HepG2 (cell line): ENCODE measurements around the gene PTK7. TPM values are rescaled to one million over a fixed set of nuclear protein-coding genes. Genes with fewer than 3 reads are reported as not detected.

Experiments
- CC2D1A ChIP-seq: sonication (generic); formaldehyde crosslinking; IDR thresholded peaks from 2 replicates; pipeline ENCODE4 v1.8.1; 2023; ENCODE audit warnings: mild to moderate bottlenecking, missing genetic modification reagents
- ETV6 ChIP-seq: sonication (generic); formaldehyde crosslinking; conservative IDR thresholded peaks from 2 replicates; pipeline ENCODE4 v1.4.0; 2020; ENCODE audit warnings: missing genetic modification reagents
- HNRNPK ChIP-seq: fragments of 200-400 bp; formaldehyde crosslinking; IDR thresholded peaks from 2 replicates; pipeline ENCODE4 v1.6.1; 2018; ENCODE audit warnings: low read length, low read depth, moderate library complexity, mild to moderate bottlenecking; ENCODE audit not compliant: poor library complexity, severe bottlenecking
- KAT2B ChIP-seq: fragments of 150-350 bp; IDR thresholded peaks from 2 replicates; pipeline ENCODE4 v1.6.1; 2014; ENCODE audit warnings: low read depth, low read length, borderline replicate concordance
- LCORL ChIP-seq, 2 experiments: fragments of 450-650 bp in 1 of 2; sonication (generic) in 1 of 2; formaldehyde crosslinking in 1 of 2; IDR thresholded peaks; 2 replicates each; pipeline versions ENCODE4 v1.5.0 to v1.6.1; 2017 to 2020; ENCODE audit warnings: antibody characterized with exemption in 1 of 2, missing genetic modification reagents in 1 of 2
- RXRB ChIP-seq: IDR thresholded peaks from 2 replicates; pipeline ENCODE4 v1.6.1; 2016; ENCODE audit warnings: borderline replicate concordance, missing genetic modification reagents, missing compliant biosample characterization
- SAP130 ChIP-seq: IDR thresholded peaks from 2 replicates; pipeline ENCODE4 v1.6.1; 2016; ENCODE audit warnings: low read depth
- SKIL ChIP-seq: sonication (generic); formaldehyde crosslinking; IDR thresholded peaks from 2 replicates; pipeline ENCODE4 v1.8.0; 2022; ENCODE audit warnings: missing genetic modification reagents, mild to moderate bottlenecking, moderate library complexity, borderline replicate concordance
- TAF1 ChIP-seq: sonication (generic); formaldehyde crosslinking; IDR thresholded peaks from 2 replicates; pipeline ENCODE4 v1.4.0; 2020; ENCODE audit warnings: missing genetic modification reagents
- ZNF142 ChIP-seq: sonication (generic); formaldehyde crosslinking; IDR thresholded peaks from 2 replicates; pipeline ENCODE4 v1.4.0; 2020; ENCODE audit warnings: missing genetic modification reagents
- ZNF333 ChIP-seq: sonication (generic); formaldehyde crosslinking; IDR thresholded peaks from 2 replicates; pipeline ENCODE4 v1.4.0; 2020; ENCODE audit warnings: mild to moderate bottlenecking, missing genetic modification reagents, borderline replicate concordance
- ZNF335 ChIP-seq: sonication (generic); formaldehyde crosslinking; IDR thresholded peaks from 2 replicates; pipeline ENCODE4 v1.4.0; 2020; ENCODE audit warnings: missing genetic modification reagents
- ZNF562 ChIP-seq: sonication (generic); formaldehyde crosslinking; IDR thresholded peaks from 2 replicates; pipeline ENCODE4 v1.8.0; 2022; ENCODE audit warnings: missing genetic modification reagents, borderline replicate concordance
- ZNF792 ChIP-seq: IDR thresholded peaks from 2 replicates; pipeline ENCODE4 v1.6.1; 2016
- polyA plus RNA-seq, 8 experiments: library from polyadenylated mRNA; depleted of rRNA in 3 of 8; stranded (reverse) in 7 of 8; unstranded in 1 of 8; fragments of >200 nt; fragmentation: Illumina TruSeq in 4 of 8; extraction: Trizol in 4 of 8; gene quantifications; 2 replicates each; pipeline versions ENCODE4 v1.2.1 to v1.2.3, GENCODE V29; 2011 to 2016; ENCODE audit warnings: low read depth in 4 of 8, missing spikeins in 1 of 8, mixed read lengths in 1 of 8; ENCODE audit not compliant: insufficient read depth in 1 of 8
- total RNA-seq, 5 experiments: library from RNA; depleted of rRNA; stranded (reverse); fragments of >200 nt; fragmentation: Illumina TruSeq; extraction: Trizol; gene quantifications; 2 replicates each; pipeline ENCODE4 v1.2.3, GENCODE V29; 2016; ENCODE audit warnings: low read depth in 1 of 5

The PTK7 gene
- total and polyA plus RNA-seq, 2 of the 13 experiments (the other 11 are each of a cell fraction or from before 2014, with no cell fraction given), result 98.5 to 99.8 TPM

GRCh38 chr6:43059168-43060033 lies 16.7 kb upstream of the PTK7 start, which contains the start of the genes KLC4 and MRPL2 (continued):
- peak; percentile 43; the same call in 1 of the 2 replicates for TF ChIP-seq ZNF142
- peak; percentile 72 for TF ChIP-seq SKIL (CRISPR knock-in tag)
- TF ChIP-seq ZNF333 (CRISPR knock-in tag), result peak; percentile 61
- no peak for TF ChIP-seq RXRB (CRISPR knock-in tag)
- TF ChIP-seq TAF1 (CRISPR knock-in tag), result peak; percentile 86
- TF ChIP-seq ZNF335 (CRISPR knock-in tag), result peak; percentile 82; the same call in 1 of the 2 replicates
- TF ChIP-seq CC2D1A (CRISPR knock-in tag), result no peak
- TF ChIP-seq SAP130, result peak; percentile 92
- no peak for TF ChIP-seq KAT2B
- TF ChIP-seq ZNF562 (CRISPR knock-in tag), result no peak
- TF ChIP-seq ETV6, result peak; percentile 50; the same call in 1 of the 2 replicates
- TF ChIP-seq HNRNPK, result no peak
- 0 out of 2 replicates have a peak, but pooled peaks have one; percentile 24 for TF ChIP-seq ZNF792
- TF ChIP-seq LCORL (IDR thresholded peaks at IDR 0.05), result no peak
- TF ChIP-seq LCORL (CRISPR knock-in tag; IDR thresholded peaks at IDR 0.05), result no peak
